Measurements from ENCODE around the gene TPPP3.
A peak's percentile ranks its signal among the peaks of the same experiment; 100 is the strongest.

The TPPP3 gene

DNA sequence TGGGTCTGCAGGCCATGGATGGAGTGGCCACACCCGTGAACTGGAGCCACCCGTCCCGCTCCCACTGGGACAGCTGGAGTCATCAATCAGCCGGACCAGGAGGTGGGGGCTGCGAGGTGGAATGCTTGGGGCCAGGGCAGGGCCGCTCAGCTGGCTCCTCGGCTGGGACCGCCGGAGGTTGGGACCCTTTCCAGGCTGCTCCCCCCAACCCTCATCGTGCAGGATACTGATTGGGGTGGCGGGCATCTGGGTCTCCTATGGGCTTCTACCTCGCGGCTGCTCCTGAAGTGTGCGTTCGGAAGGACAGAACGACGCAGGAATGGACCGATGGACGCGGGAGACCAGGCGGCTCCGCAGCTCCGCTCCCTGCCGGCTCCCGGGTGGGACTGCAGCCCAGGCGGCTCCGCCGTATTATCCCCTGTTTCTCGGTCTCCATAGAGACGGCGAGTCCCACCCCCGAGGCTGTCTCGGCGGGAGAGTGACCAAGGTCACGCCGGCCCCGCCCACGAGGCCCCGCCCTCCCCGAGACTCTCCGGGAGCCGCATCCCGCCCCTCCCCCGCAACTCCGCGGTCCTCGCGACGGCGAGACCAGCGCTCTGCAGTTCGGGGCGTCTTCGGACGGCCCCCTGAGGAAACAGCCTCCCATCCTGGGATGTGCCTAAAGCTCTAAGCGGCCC, at the start of gene TPPP3:
Gene TPPP3, minus strand, starts transcription at position 388 of the 677 bp plus-strand sequence. CDS start 2,387 bp downstream, outside the sequence.
- peak; percentile 9 to 37 (median 16) for DNase-seq (ENCODE audit: low read depth in 3 of 3)

DNA sequence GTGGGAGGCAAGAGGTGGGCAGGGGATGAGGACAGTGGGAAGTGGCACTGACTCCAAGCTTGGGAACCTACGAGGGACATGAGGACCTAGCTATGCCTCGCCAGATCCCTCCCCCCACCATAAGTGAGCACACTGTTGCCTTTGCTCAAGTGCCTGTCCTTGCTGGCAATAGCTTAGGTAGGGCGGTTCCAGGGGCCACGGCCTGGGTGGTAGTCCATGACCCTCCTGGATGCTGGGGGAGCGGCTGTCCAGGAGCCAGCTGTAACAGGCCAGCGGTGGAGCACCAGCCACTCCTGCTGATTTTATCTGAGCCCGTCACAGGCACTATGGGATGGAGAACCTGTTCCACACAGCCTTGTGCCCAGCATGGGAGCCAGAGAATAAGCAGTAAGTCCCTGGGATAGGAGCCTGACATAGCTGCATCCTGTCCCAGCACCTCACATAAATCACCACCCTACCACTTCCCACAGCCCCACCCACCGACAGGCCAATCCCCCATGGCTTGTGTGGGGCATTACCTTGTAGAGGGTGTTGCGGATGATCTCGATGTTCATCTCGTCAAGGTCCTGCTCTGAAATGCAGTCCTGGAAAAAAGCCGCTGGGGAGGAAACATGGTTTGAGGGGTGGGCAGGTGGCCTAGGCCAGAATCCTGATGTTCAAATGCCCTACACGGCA, 49.4 kb upstream of the TPPP3 start:
- DNase-seq (ENCODE audit: low read depth in 3 of 3) = no peak

DNA sequence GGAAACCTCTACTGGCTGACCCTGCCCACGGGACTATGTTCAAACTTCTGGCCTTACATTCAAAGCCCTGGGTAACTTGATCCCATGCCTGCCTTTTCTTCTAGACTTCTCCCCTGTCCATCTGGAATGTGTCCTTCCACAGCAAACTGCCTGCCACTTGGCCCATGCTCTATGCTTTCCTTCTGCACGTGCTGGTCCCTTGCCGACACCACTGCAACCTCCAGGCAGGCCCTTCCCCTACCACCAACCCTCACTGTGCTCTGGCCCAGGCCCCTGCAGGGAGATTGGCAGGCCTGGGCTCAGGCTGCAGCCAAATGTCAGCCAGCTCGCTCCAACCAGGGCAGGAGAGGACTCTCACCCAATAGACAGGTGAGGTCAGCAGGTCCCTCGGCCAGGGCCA, 48.6 kb upstream of the TPPP3 start:
- DNase-seq (ENCODE audit: low read depth in 3 of 3) = no peak

DNA sequence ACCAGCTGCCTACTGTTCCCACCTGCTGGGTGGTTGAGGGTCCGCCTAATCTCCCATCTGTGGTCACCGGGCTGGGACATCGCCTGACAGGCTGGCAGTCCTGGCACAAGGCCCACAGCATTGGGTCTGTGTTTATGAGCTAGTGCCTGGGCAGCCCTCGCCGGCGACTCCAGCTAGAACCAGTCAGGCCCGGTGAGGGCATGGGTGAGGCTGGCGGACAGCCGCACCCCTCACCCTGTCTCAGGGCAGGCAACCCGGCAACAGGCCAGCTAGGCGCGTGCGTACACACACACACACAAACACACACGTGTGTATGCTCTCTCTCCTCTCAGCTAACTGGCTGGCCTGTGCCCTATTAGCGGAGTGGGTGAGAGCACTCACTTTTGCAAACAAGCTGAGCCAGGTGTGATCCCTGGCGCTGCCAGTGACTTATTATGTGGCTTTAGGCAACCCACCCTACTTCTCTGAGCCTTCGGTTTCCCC, 48.0 kb upstream of the TPPP3 start:
- no peak for DNase-seq (ENCODE audit: low read depth in 3 of 3)

DNA sequence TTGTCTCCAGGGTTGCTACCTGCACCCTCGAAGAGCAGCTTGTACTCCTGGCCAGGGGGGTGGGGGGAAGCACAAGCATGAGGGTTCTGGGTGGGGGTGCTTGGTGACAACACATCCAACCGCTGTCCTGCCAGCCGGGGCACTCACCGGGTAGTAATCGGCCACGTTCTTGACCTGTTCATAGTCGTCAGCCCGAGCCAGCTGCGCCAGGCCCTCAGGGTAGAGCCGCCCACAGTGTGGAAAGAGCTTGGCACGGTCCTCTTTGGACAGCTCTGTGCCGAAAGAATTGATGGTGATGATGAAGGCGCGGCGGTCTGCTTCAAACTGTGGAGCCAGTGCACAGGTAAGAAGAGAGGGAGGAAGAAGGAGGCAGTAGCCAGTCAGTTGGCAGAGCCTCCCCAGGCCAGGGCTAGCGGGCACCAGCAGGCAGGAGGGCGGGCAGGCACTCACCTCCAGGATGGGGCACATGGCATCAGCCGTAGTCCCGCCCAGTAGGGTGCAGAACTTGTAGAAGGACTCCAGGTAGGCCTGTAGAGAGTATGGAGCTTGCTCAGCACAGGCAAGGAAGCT, 45.6 kb upstream of the TPPP3 start:
- DNase-seq (ENCODE audit: low read depth in 3 of 3) = no peak

DNA sequence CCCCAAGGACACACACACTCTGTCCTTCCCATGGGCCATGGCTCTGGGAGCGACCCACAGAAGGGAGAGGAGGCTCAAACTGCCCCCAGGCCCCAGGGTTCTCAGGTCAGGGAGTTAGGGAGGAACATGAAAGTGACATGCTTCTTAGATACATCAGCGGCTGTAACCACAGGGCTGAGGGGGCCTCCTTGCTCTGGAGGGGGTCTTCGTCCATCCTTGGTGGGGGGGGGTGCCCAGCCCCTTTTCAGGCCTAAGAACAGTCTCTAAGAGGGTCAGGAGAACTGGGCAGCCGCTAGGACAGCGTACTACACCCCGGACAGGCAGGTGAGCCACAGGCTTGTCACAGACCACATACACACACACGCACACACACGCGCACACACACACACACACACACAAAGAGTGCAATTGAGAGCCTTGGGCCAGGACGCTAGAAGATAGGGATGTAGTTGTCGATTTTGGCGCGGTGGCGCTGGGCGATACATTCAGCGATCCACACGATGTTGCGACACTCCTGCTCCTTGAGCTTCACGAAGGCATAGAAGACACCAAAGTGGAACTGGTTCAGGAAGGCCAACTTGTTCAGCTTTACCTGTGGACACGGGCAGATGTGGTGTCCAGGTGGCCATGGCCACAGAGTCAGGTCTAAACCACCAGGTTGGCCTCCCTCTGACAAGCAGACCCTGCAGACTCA, 44.9 kb upstream of the TPPP3 start:
- no peak for DNase-seq (ENCODE audit: low read depth in 3 of 3)

DNA sequence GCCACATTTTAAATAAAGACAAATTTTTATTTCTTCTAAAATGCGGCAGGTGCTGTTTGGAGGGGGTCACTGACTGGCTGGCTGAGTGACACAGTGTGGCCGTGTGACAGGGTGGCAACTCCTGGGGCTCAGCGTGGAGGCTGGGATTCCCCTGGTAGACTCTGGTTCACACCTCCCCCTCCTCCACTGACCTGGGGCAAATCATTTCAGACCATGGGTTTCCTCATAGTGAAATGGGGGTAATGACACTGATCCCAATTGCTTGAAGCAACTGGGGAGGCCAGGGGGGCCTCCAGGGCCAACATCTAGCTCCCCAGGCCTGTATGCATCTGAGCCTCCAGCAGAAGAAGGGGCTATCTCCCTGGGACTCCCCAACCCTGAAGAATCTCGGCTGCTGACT, 44.2 kb upstream of the TPPP3 start:
- no peak for DNase-seq (ENCODE audit: low read depth in 3 of 3)

DNA sequence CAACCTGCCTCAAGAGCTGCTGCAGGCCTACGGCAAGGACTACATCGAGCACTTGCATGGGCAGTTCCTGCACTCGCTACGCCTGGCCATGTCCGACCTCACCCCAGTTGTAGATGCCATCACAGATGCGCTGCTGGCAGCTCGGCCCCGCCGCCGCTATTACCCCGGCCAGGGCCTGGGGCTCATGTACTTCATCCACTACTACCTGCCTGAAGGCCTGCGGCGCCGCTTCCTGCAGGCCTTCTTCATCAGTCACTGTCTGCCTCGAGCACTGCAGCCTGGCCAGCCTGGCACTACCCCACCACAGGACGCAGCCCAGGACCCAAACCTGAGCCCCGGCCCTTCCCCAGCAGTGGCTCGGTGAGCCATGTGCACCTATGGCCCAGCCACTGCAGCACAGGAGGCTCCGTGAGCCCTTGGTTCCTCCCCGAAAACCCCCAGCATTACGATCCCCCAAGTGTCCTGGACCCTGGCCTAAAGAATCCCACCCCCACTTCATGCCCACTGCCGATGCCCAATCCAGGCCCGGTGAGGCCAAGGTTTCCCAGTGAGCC, 43.4 kb upstream of the TPPP3 start:
- DNase-seq (ENCODE audit: low read depth in 3 of 3) = no peak

DNA sequence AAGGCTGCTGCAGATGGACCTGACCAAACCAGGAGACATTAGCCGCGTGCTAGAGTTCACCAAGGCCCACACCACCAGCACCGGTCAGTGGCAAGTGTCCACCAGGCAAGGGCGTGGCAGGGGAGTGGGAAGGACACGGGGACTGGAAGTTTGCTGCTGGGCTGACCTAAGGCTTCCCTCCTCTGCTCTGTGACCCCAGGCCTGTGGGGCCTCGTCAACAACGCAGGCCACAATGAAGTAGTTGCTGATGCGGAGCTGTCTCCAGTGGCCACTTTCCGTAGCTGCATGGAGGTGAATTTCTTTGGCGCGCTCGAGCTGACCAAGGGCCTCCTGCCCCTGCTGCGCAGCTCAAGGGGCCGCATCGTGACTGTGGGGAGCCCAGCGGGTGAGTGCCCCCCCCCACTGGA, 42.5 kb upstream of the TPPP3 start:
- DNase-seq (ENCODE audit: low read depth in 3 of 3) = no peak

DNA sequence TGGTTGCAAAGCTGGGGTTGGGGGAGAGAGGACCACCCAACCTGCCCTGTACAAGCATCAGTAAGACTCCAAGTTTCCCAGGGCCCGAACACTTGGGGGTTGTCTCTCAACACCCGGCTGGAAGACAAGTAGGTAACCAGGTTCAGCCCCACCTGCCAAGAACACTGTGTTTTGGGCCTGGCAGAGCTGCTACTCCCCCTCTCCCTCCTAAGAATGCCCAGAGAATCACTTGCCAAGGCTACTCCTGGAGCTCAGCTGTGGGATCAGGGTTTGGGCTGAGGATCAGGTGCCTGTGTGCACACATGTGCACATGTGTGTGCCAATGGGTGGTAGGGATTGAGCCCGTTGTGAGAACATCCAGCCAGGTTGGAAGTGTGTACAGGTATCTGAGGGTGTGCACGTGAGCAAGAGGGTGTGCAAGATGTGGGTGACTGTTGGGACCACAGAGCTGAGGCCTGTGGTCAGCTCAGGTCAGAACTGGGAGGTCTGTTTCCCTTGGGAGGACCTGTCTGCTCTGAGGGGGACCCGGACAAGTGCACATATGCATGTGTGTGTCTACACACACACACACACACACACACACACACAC, 39.9 kb upstream of the TPPP3 start:
- no peak for DNase-seq (ENCODE audit: low read depth in 3 of 3)

DNA sequence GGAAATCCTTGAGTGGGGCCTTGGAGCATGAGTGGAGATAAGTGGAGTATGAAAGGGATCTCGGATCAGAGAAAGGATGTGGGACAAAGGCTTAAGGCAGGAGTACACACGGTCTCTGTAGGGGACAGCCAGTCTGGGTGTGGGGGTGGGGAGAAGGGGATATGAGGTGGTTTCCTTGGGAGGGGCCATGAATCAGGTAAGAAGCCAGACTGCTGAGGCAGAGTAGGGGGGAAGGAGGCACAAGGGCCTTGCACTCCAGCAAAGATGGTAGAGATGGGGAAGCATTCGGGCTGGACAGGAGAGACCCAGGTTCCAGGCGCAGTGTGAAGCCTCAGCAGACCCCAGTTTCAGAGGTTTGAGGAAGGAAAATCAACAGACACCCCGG, 39.2 kb upstream of the TPPP3 start:
- DNase-seq (ENCODE audit: low read depth in 3 of 3) = no peak

DNA sequence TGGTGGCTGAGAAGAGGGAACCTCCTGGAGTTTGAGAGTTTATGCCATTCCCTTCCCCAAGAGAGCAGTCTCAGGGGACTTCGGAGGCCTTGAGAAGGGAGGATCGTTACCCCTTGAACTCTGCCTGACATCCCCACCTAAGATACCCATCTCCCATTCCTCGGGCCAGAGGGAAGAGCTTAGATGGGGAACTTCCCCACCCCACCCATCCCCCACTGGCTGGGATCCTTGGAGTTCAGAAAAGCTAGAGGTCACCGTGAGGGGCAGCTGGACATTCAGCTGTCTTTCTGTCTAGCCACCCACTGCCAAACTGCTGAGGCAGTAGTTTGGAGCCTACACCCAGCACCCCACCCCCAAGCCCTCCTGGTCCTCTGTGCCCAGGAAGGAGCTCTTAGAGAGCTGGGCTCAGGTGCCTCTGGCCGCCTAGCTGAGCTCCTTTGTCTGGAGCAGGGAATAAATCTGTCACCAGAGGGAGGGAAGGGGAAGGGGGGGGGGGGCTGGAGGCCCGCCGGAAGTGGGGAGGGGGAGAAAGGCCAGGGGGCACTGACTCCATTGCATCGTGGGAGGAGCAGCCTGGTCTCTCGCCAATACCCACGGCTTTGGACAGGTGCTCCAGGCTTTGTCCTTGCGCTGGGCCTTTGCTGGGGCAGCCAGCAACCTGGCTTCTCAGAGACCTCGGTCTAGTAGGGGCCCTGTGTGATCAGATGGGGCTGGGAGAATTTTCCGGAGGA, 38.6 kb upstream of the TPPP3 start:
- no peak for DNase-seq (ENCODE audit: low read depth in 3 of 3)

DNA sequence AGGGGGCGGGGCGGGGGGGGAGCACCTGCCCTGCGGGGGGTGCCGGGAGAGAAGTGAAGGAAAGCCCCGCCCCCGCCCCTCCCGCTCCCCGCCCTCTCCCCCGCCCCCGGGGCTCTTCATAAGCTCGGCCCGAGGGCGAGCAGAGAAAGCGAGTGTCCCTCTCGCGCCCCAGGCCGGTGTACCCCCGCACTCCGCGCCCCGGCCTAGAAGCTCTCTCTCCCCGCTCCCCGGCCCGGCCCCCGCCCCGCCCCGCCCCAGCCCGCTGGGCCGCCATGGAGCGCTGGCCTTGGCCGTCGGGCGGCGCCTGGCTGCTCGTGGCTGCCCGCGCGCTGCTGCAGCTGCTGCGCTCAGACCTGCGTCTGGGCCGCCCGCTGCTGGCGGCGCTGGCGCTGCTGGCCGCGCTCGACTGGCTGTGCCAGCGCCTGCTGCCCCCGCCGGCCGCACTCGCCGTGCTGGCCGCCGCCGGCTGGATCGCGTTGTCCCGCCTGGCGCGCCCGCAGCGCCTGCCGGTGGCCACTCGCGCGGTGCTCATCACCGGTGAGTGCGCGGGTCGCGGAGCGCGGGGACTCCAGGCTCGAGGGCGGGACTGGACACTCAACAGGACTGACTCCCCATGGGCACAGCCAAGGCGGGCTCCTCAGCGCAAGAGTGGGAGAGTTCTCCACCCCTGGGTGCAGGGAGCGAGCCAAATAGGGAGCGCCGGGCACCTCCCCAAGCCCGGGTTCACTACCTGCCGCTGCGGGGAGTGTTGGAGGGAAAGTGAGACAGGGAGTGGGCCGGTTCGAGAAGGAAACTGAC, 37.9 kb upstream of the TPPP3 start, which contains the start of gene HSD11B2:
Gene HSD11B2, plus strand, starts transcription at position 145 of the 798 bp plus-strand sequence. Its CDS starts 128 bp downstream, at position 273.
- DNase-seq (ENCODE audit: low read depth in 3 of 3) = no peak

DNA sequence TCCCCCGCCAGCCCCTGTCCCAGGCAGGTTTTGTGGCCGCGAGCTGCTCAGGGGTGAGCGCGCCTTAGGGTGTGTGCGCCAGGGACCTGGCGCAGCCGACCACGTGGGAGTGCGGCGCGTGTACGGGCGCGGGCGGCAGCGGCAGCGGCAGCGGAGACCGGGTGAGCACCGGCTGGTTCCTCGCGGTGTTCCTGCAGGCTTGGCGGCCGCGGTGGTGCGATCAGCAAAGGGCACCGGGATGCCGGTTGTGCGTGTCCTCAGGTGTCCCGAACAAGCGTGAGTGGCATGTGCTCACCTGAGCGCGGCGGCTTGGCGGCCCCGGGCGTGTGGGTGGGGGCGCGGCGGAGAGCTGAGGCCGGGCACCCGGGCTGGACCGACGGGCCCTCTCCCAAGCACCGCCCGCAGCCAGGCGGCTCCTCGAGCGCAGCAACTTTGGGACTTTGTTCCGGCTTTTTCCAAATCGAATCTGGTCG, 37.2 kb upstream of the TPPP3 start:
- no peak for DNase-seq (ENCODE audit: low read depth in 3 of 3)

DNA sequence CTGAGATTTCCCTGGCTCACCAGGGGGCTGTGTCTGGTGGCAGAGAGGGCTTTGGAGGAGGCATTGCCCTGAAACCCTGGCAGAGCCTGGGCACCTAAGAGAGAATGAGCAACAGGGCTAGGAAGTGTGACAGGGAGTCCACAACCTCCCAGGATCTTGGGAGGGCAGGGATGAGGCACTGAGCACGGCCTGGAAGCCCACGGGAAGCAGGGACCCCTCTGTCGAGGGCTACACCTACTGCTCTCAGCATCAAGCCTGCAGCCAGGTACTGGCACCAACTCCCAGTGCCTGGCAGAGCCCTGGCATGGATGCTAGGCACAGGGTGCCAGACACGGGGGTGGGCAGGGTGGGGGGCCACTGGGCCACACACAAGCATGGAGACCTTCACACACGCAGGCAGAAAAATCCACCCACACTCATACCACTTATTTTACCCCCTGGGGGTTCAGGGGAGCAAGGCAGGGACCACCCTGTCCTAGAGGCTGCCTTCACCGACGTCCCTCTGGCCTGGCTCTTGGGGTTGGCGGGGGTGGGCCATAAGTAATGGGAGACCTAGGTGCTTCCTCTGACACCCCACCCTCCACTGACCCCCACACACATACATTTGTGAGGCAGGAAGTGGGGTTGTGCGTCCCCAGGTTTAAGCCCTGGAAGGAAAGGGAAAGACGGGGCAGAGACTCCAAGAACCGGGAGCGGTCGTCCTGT, 36.7 kb upstream of the TPPP3 start:
- DNase-seq (ENCODE audit: low read depth in 3 of 3) = no peak

DNA sequence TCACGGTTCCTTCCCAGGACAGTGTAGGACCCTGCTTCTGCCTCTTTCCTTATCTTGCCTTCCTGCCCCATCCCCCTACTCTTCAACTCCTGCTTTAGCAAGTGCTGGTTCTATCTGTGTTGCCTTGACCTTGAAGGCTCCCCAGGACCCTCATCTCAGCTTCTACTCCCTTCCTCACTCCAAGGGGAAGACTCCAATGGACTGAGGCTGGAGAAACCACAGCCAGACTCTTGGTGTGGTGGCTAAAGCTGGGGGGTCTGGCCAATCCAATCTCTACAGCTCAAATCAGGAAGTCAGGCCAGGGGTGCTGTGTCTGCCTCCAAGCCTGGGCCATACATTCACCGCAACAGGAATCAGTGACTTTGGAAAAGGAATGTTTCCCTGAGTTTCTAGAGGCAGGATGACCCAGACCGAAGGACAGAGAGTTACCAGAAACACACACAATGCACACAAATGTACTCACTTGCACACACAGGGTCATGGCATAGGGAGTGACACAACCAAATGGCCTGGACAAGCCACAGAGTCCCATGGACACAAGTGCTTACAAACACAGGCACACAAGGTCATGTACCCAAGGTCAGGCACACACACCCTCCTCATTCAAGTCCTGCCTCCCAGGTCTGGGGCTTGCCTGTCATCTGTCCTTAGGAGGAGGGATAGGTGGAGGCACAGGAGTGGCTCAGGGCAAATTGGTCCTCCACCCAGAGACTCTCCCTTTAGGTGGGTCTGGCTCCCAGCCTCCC, 35.9 kb upstream of the TPPP3 start:
- no peak for DNase-seq (ENCODE audit: low read depth in 3 of 3)

DNA sequence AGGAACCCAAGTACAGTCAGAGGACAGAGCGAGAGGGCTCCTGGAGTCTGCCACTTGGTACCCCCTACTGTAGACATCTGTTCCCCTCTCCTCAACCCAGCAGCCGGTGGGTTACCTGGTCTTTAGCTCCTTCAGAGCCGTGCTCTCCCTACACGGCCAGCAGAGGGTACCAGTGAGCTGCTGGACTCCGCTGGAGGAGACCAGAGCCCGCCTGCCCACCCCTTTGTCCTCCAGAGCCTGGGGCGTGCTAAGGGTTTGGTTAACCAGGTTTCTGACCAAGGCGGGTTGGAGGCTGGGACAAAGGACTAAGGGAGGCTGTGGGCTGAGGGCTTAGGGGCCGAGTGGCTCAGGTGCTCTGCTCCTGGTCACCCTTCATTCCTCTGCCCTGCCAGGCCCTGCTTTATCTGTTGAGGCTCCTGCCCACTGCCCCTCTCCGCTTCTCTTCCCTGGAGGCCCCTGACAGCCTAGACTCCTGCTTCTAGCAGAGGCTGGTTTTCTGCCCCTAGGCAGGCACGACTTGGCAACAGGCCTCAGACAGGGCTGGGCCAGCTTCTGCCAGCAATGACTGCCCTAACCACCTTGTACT, 34.9 kb upstream of the TPPP3 start:
- peak; percentile 23 to 41 (median 40) for DNase-seq (ENCODE audit: low read depth in 3 of 3)

DNA sequence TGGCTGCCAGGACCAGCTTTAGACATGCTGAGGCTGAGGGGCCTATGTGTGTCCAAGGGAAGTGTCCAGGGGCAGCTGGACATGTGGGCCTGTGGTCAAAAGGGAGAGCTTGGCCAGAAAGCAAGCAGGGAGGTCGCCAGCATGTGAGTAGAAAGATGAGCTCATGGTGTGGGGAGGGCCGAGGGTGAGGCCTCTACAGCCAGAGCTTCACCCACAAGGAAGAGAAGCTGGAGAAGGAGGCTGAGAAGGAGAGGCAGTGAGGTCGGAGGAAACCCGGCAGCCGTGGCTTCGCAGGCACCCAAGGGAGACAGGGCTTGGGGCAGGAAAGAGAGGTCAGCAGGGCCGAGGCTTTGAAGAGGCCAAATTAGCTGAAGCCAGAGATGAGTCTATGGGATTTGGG, 33.7 kb upstream of the TPPP3 start:
- DNase-seq (ENCODE audit: low read depth in 3 of 3) = no peak
